HG02852 (cell line): ENCODE results near the gene CAPNS1.
"Not testable (repeated sequence)": the region's sequence is repeated elsewhere in the genome, so short reads cannot be mapped to it uniquely, and the experiment has no call there.

ENCODE experiments used
- ATAC-seq: cut with Tn5 transposase; IDR thresholded peaks from one replicate; pipeline ENCODE4 v1.9.1; 2021; ENCODE audit warnings: mild to moderate bottlenecking, moderate library complexity; ENCODE audit not compliant: unreplicated experiment

CAPNS1 gene

GRCh38 chr19:36113894-36114720 lies 25.8 kb upstream of the CAPNS1 start:
- ATAC-seq = peak; percentile 1

- ATAC-seq = peak; percentile 75
These were observed 25.0 kb upstream of the CAPNS1 start, which contains the start of gene POLR2I for GRCh38 chr19:36114721-36115452. Gene POLR2I (minus strand): TSS chr19:36114875. CDS start chr19:36114856, 19 bp downstream.

- no peak for ATAC-seq
These were observed 24.2 kb upstream of the CAPNS1 start, which contains the start of gene TBCB for GRCh38 chr19:36115453-36116343. Gene TBCB (plus strand): TSS chr19:36115468. CDS start chr19:36115561, 93 bp downstream.

GRCh38 chr19:36116344-36116637 lies 23.6 kb upstream of the CAPNS1 start:
- ATAC-seq = no peak

GRCh38 chr19:36120092-36120983 lies 19.5 kb upstream of the CAPNS1 start:
- ATAC-seq = no peak

- ATAC-seq = no peak
These were observed 18.9 kb upstream of the CAPNS1 start for GRCh38 chr19:36120984-36121358.

GRCh38 chr19:36121486-36122124 lies 18.3 kb upstream of the CAPNS1 start:
- no peak for ATAC-seq

GRCh38 chr19:36125557-36125956 lies 14.3 kb upstream of the CAPNS1 start:
- no peak for ATAC-seq

- ATAC-seq = peak; percentile 9
These were observed 11.5 kb upstream of the CAPNS1 start for GRCh38 chr19:36128392-36128736.

GRCh38 chr19:36131221-36131620 lies 8.6 kb upstream of the CAPNS1 start:
- not testable (repeated sequence) for ATAC-seq

- ATAC-seq = not testable (repeated sequence)
These were observed 5.0 kb upstream of the CAPNS1 start for GRCh38 chr19:36134867-36135266.

GRCh38 chr19:36136964-36137686 lies 2.7 kb upstream of the CAPNS1 start:
- ATAC-seq = no peak

- no peak for ATAC-seq
These were observed 770 bp upstream of the CAPNS1 start for GRCh38 chr19:36139120-36139472.

- no peak for ATAC-seq
These were observed 605 bp downstream of the CAPNS1 start for GRCh38 chr19:36140304-36141038.

- ATAC-seq = peak; percentile 47
These were observed 1.4 kb downstream of the CAPNS1 start for GRCh38 chr19:36141039-36141927.

- no peak for ATAC-seq
These were observed 2.2 kb downstream of the CAPNS1 start for GRCh38 chr19:36142046-36142445.

GRCh38 chr19:36142496-36142895 lies 2.6 kb downstream of the CAPNS1 start:
- ATAC-seq = no peak

GRCh38 chr19:36144624-36145023 lies 4.8 kb downstream of the CAPNS1 start:
- no peak for ATAC-seq
